MG63 (cell line): ENCODE data around the gene PIH1D1. TPM values are rescaled to one million over a fixed set of nuclear protein-coding genes. Genes with fewer than 3 reads are reported as not detected.
A peak's percentile ranks its signal among the peaks of the same experiment; 100 is the strongest.

Source experiments
- DNase-seq: peaks from one replicate; pipeline ENCODE4 v3.0.0-alpha.2; 2020
- H3K27me3 ChIP-seq: fragments of 250-450 bp; sonication (Bioruptor Pico); 2 replicates; pipeline ENCODE4 v1.5.1; 2020; ENCODE audit warnings: mild to moderate bottlenecking, moderate library complexity
- H3K36me3 ChIP-seq: fragments of 250-450 bp; sonication (Bioruptor Pico); 2 replicates; pipeline ENCODE4 v1.5.1; 2020; ENCODE audit warnings: mild to moderate bottlenecking, moderate library complexity
- H3K4me3 ChIP-seq: fragments of 250-450 bp; sonication (Bioruptor Pico); 2 replicates; pipeline ENCODE4 v1.5.1; 2020; ENCODE audit warnings: mild to moderate bottlenecking, moderate library complexity
- H3K9me3 ChIP-seq: fragments of 250-450 bp; sonication (Bioruptor Pico); 2 replicates; pipeline ENCODE4 v1.5.1; 2020; ENCODE audit warnings: mild to moderate bottlenecking, moderate library complexity
- total RNA-seq: library from RNA; depleted of rRNA; stranded (reverse); fragments of >200 nt; shearing (Covaris generic); gene quantifications from 2 replicates; pipeline ENCODE4 v1.2.3, GENCODE V29; 2014; ENCODE audit warnings: low replicate concordance

PIH1D1 gene
- total RNA-seq, 1 experiment from 2014 or later = 121 TPM

- Histone ChIP-seq H3K4me3 (no peak overlapping the region), H3K27me3 (peaks cover 66% of the 10 kb centered on the region), H3K9me3 (no peaks in the 10 kb centered on the region), H3K36me3 (no peaks in the 10 kb centered on the region)
- peak; percentile 55 for DNase-seq
These were observed 29.1 kb downstream of the PIH1D1 start for GRCh38 chr19:49422407-49423070.

- Histone ChIP-seq H3K27me3 (peaks cover 60% of the 10 kb centered on the region), H3K9me3 (no peaks in the 10 kb centered on the region), H3K4me3 (no peak overlapping the region), H3K36me3 (no peaks in the 10 kb centered on the region)
- DNase-seq = no peak
These were observed 29.8 kb downstream of the PIH1D1 start for GRCh38 chr19:49421878-49422202.

- H3K36me3 ChIP-seq = no peaks in the 10 kb centered on the region
- peak; percentile 76 for DNase-seq
- peak overlapping the region; percentile 24 for H3K4me3 ChIP-seq
- H3K9me3 ChIP-seq = no peaks in the 10 kb centered on the region
- H3K27me3 ChIP-seq = peaks cover 54% of the 10 kb centered on the region
These were observed 30.4 kb downstream of the PIH1D1 start for GRCh38 chr19:49421039-49421877.

DNA sequence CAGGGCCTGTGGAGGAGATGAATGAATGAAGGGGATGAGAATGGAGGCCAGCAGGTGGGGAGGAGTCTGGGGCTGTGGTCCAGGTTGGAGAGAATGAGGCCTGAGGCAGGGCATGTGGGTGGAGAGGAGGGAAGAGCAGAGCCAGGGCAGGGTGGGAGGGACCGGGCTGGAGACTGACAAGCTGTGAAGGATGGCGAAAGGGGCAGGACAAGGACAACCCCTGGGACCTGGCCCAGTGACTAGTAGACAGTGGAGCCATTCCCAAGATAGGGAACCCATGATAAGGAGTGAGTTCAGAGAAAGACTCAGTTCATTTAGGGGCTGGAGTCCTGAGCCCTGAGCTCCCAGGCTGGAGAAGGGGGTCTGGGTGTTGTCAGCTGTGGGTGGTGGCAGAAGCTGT lies 31.4 kb downstream of the PIH1D1 start:
- H3K36me3 ChIP-seq = no peaks in the 10 kb centered on the region
- H3K4me3 ChIP-seq = no peak overlapping the region
- no peak for DNase-seq
- H3K9me3 ChIP-seq = no peaks in the 10 kb centered on the region
- peaks cover 46% of the 10 kb centered on the region for H3K27me3 ChIP-seq

- Histone ChIP-seq H3K27me3 (peaks cover 37% of the 10 kb centered on the region), H3K9me3 (no peaks in the 10 kb centered on the region), H3K36me3 (no peaks in the 10 kb centered on the region), H3K4me3 (no peak overlapping the region)
- DNase-seq = no peak
These were observed 32.4 kb downstream of the PIH1D1 start for GRCh38 chr19:49419173-49419572.

- H3K36me3 ChIP-seq = no peaks in the 10 kb centered on the region
- no peak for DNase-seq
- H3K9me3 ChIP-seq = no peaks in the 10 kb centered on the region
- peaks cover 30% of the 10 kb centered on the region for H3K27me3 ChIP-seq
- H3K4me3 ChIP-seq = no peak overlapping the region
These were observed 33.1 kb downstream of the PIH1D1 start for GRCh38 chr19:49418511-49418910.

- Histone ChIP-seq H3K9me3 (no peaks in the 10 kb centered on the region), H3K36me3 (no peaks in the 10 kb centered on the region), H3K4me3 (no peak overlapping the region), H3K27me3 (peaks cover 16% of the 10 kb centered on the region)
- no peak for DNase-seq
These were observed 34.5 kb downstream of the PIH1D1 start for GRCh38 chr19:49417088-49417487.

GRCh38 chr19:49415810-49416200 lies 35.8 kb downstream of the PIH1D1 start:
- Histone ChIP-seq H3K27me3 (peaks cover 5% of the 10 kb centered on the region), H3K36me3 (no peaks in the 10 kb centered on the region), H3K9me3 (no peaks in the 10 kb centered on the region), H3K4me3 (no peak overlapping the region)
- DNase-seq = no peak

- Histone ChIP-seq H3K4me3 (no peak overlapping the region), H3K27me3 (no peaks in the 10 kb centered on the region), H3K9me3 (no peaks in the 10 kb centered on the region), H3K36me3 (no peaks in the 10 kb centered on the region)
- no peak for DNase-seq
These were observed 36.4 kb downstream of the PIH1D1 start for GRCh38 chr19:49415102-49415809.

GRCh38 chr19:49414256-49414655 lies 37.4 kb downstream of the PIH1D1 start:
- no peaks in the 10 kb centered on the region for H3K9me3 ChIP-seq
- no peak for DNase-seq
- H3K27me3 ChIP-seq = no peaks in the 10 kb centered on the region

DNA sequence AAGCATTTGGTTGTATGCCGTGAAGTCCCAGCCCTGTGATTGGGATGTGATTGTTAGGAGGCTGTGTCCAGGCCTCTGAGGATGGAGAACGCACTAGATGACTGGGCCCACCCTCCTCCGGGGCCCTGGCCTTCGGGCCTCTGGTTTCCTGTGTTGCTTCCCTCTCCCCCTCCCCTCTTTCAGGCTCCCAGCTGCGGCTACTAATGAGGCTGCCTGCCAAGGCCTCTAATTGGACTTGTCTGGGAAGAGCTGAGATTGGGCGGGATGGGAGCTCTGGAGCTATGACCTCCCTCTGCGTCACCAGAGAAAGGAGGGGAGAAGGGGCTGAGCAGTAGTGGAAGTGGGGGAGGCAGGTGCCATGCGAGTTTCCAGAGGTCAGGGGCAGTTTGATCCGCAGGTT lies 38.3 kb downstream of the PIH1D1 start:
- H3K4me3 ChIP-seq = no peak overlapping the region
- no peaks in the 10 kb centered on the region for H3K27me3 ChIP-seq
- H3K36me3 ChIP-seq = no peaks in the 10 kb centered on the region
- no peaks in the 10 kb centered on the region for H3K9me3 ChIP-seq
- DNase-seq = no peak

More at GRCh38 chr19:49414256-49414655, 37.4 kb downstream of the PIH1D1 start:
- Histone ChIP-seq H3K4me3 (no peak overlapping the region), H3K36me3 (no peaks in the 10 kb centered on the region)

- Histone ChIP-seq H3K27me3 (no peaks in the 10 kb centered on the region), H3K36me3 (no peaks in the 10 kb centered on the region), H3K4me3 (no peak overlapping the region), H3K9me3 (no peaks in the 10 kb centered on the region)
- DNase-seq = no peak
These were observed 39.8 kb downstream of the PIH1D1 start for GRCh38 chr19:49411681-49412326.

DNA sequence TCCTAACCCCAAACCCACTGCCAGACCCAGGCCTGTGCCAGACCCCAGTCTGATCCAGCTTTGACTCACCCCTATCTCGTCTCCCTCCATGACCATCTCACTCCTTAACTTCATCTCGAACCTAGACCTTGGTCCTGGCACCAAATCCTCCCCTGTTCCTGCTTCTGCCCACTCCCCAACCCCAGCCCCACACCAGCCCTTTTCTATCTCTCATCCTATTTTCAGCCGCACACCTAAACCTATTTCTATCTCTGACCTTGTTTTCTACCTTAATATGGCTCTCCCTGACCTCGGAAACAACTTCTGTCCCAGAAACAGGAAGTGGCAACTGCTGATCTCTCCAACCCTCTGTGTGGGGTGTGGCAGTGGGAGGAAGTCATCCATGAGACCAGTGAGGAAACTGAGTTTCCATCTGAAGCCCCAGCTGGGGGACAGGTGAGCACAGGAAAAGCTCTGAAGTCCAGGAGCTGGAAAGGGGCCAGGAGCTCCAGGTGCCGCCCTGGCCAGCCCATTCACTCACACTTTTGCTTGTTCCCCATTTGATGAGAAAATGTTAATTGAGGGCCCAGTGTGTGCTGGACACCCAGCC lies 42.1 kb downstream of the PIH1D1 start:
- H3K27me3 ChIP-seq = no peaks in the 10 kb centered on the region
- no peaks in the 10 kb centered on the region for H3K36me3 ChIP-seq
- no peak for DNase-seq
- no peaks in the 10 kb centered on the region for H3K9me3 ChIP-seq
- H3K4me3 ChIP-seq = no peak overlapping the region

- no peak for DNase-seq
- H3K27me3 ChIP-seq = no peaks in the 10 kb centered on the region
- H3K4me3 ChIP-seq = no peak overlapping the region
- H3K9me3 ChIP-seq = no peaks in the 10 kb centered on the region
- H3K36me3 ChIP-seq = no peaks in the 10 kb centered on the region
These were observed 42.7 kb downstream of the PIH1D1 start for GRCh38 chr19:49408816-49409440.

- DNase-seq = no peak
- H3K9me3 ChIP-seq = no peaks in the 10 kb centered on the region
- no peak overlapping the region for H3K4me3 ChIP-seq
- H3K27me3 ChIP-seq = no peaks in the 10 kb centered on the region
- H3K36me3 ChIP-seq = no peaks in the 10 kb centered on the region
These were observed 44.1 kb downstream of the PIH1D1 start for GRCh38 chr19:49407482-49408015.

- Histone ChIP-seq H3K27me3 (no peaks in the 10 kb centered on the region), H3K4me3 (no peak overlapping the region), H3K36me3 (no peaks in the 10 kb centered on the region), H3K9me3 (no peaks in the 10 kb centered on the region)
- no peak for DNase-seq
These were observed 44.5 kb downstream of the PIH1D1 start for GRCh38 chr19:49407079-49407478.
